ENCODE data around the gene TSEN15.
"Not testable (repeated sequence)": the region's sequence is repeated elsewhere in the genome, so short reads cannot be mapped to it uniquely, and the experiment has no call there.

The TSEN15 gene

DNA sequence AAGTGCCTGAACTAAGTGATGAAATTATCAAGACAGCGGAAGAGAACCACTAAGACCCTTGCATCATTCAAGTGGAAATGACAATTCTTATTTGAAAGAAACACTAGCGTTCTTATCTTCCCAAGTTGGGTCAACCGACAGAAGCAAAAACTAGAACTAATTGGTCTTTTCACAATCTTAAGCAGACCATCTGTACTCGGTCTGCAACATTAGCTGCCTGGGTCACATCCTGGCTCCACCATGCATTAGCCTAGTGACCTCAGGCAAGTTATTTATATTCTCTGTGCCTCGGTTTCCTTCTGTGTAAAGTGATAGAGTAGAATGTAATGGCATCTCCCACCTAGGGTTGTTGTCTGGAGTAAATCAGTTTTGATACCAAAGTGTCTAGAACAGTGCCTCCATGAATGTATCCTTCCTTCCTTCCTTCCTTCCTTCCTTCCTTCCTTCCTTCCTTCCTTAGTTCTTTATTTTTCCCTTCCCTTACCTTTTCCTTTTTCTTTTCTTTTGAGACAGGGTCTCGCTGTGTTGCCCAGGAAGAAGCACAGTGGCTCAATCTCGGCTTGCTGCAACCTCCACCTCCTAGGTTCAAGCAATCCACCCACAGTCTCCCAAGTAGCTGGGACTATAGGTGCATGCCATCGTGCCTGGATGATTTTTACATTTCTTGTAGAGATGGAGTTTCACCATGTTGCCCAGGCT is 20.0 kb upstream of the TSEN15 start:
- DNase-seq (ENCODE audit: low read depth in 2 of 2) = no peak

DNA sequence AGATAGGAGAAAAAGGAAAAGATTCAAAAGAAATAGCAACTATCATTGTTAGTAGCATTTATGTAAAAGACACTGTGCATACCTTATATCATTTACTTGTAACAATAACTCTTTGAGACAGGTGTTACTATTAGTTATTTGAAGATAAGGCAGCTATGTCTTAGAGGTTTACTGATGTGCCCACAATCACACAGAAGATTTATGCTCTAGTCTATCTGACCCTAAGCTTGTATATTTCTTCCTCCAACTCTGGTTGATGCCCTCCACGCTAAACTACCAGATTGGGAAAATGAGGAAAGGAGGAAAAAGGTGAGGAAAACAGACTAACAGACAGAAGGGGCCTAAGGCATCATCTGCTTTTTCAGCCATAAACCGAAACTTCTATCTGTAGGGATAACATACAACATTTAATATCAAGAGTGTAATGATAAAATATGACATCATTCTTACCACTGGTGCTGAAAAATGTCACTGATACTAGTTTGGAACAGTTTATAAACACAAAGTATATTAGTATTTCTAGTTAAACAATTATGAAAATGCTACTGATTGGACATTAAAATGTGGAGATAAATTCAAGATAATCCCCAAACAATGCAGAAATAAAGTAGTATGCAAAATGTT is 19.1 kb upstream of the TSEN15 start:
- no peak for DNase-seq (ENCODE audit: low read depth in 2 of 2)

GRCh38 chr1:184032930-184033418 is 18.6 kb upstream of the TSEN15 start:
- no peak for DNase-seq (ENCODE audit: low read depth in 2 of 2)

GRCh38 chr1:184033711-184034167 is 17.8 kb upstream of the TSEN15 start:
- DNase-seq (ENCODE audit: low read depth in 2 of 2) = no peak

DNA sequence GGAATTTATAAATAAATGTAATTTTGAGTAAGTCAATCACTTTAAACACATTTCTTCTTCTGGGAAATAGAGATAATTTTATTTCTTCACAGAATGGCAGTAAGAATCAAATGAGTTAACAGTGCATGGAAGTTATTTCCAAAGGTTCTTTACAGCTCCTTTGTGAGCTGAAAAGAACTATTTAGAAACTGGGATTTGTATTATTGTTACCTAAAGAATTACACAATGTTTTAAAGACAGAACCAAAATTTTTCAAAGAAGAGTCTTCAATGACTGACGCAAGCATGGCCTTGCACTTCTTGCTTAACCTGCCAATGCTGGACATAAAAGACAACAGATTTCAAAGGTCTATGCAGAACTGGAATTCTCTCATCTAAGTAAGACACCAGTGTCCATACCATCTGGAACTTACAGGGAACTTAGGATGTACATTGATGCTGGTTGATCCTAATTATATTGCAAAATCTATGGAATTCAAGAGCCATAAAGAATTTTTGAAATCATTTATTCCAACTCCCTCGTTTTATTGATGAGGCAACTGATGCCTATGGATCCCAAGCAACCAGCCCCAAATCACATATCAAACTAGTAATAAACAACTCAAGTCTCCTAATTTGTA is 16.7 kb upstream of the TSEN15 start:
- no peak for DNase-seq (ENCODE audit: low read depth in 2 of 2)

- DNase-seq (ENCODE audit: low read depth in 2 of 2) = no peak
Measured at GRCh38 chr1:184035719-184036516, 15.6 kb upstream of the TSEN15 start.

DNA sequence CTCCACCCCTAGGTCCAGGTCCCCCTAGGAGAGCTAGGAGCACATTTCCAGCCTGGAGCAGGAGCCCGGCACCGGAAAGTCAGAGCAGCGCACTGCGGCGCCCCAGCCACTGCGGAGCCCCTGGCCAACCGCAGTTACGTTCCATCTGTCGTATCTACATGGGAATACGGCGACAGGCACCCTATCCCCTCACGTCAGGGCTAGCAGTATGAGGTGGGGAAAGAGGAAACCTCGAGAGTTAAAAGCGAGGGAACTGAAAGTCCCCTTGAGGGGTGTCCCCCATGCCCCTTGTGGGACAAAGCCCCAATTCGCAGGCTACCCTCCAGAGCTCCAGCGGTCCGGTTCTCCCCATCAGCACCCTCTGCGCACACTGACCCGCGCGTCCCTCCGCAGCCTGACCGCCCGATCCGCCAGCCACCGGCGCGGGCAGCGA is 15.0 kb upstream of the TSEN15 start:
- peak in 1 of 2 donors; percentile 7 for DNase-seq (ENCODE audit: low read depth in 2 of 2)

GRCh38 chr1:184037849-184038591 is 13.5 kb upstream of the TSEN15 start:
- no peak for DNase-seq (ENCODE audit: low read depth in 2 of 2)

GRCh38 chr1:184039126-184039525 is 12.4 kb upstream of the TSEN15 start:
- DNase-seq (ENCODE audit: low read depth in 2 of 2) = no peak

DNA sequence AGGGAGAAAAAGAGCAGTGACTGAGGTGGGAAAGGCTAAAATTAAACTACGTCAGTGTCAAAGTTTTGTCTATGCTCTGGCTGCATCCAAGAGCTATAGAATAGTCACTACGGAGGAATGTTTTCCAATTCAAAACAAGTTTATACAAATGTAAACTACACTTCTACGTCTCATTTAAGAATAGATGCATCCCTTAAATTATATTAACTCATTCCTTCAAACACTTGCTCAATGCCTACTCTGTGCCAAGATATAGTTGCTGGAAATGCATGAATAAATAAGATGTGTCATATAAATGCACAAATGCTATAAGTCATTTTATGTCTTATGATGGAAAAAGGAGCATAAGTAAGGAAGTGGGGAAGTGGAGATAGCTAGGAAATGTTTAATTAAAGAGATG is 9.8 kb upstream of the TSEN15 start:
- no peak for DNase-seq (ENCODE audit: low read depth in 2 of 2)

- not testable (repeated sequence) for DNase-seq (ENCODE audit: low read depth in 2 of 2)
Measured at GRCh38 chr1:184043315-184043714, 8.2 kb upstream of the TSEN15 start.

GRCh38 chr1:184044603-184045376 is 6.7 kb upstream of the TSEN15 start:
- no peak for DNase-seq (ENCODE audit: low read depth in 2 of 2)

DNA sequence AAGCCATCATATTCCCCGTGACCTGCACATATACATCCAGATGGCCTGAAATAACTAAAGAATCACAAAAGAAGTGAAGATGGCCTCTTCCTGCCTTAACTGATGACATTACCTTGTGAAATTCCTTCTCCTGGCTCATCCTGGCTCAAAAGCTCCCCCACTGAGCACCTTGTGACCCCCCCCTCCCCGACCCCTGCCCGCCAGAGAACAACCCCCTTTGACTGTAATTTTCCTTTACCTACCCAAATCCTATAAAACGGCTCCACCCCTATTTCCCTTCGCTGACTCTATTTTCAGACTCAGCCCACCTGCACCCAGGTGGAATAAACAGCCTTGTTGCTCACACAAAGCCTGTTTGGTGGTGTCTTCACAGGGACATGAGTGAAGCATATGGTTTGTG is 4.0 kb upstream of the TSEN15 start:
- not testable (repeated sequence) for DNase-seq (ENCODE audit: low read depth in 2 of 2)

DNA sequence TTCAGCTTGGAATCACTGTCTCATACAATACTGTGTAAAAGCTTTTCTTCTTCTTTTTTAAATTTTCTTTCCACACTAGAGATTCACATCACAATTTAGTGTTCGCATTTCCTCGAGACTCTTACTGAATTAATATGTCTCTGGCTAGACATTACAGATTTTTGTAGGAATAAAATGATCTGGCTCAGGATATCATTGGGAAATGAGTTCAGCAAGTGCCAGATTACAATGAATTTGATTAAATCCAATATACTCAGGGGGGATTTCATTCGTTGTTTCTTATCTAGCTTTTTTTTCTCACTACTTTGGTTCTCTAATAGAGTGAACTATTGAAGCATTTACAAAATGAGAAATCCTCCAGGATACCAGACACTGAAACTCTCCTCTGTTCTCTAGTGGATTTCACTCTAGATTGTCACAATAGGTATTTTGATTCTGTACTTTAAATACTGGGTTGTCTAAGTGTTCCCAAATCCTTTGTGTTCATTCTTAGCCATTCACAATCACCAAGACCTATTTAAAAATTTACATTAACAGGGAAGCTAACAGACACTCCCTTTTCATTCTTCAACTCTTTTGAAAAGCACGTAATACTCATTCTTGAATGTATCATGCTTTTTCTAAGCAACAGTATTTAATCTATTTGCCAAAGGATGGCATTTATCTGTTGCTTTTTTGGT is 2.8 kb upstream of the TSEN15 start:
- no peak for DNase-seq (ENCODE audit: low read depth in 2 of 2)

DNA sequence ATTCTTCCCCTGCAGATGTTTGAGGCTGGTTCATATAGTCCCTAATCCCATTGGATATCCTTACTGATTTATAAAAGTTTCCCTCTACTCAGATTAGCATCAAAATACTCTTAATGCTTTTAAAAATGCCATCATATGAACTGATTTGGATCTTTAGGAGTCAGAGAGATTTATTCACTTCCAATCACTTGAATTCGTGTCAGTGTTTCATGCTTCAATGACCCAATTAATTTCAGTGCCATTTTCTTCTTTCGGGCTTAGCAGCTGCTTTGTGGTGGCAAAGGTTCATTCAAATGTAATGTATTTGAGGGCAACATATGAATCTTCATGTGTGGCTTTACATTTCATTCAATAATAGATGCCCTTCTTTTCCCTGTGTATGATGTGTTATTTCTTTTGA is 2.2 kb upstream of the TSEN15 start:
- no peak for DNase-seq (ENCODE audit: low read depth in 2 of 2)

DNA sequence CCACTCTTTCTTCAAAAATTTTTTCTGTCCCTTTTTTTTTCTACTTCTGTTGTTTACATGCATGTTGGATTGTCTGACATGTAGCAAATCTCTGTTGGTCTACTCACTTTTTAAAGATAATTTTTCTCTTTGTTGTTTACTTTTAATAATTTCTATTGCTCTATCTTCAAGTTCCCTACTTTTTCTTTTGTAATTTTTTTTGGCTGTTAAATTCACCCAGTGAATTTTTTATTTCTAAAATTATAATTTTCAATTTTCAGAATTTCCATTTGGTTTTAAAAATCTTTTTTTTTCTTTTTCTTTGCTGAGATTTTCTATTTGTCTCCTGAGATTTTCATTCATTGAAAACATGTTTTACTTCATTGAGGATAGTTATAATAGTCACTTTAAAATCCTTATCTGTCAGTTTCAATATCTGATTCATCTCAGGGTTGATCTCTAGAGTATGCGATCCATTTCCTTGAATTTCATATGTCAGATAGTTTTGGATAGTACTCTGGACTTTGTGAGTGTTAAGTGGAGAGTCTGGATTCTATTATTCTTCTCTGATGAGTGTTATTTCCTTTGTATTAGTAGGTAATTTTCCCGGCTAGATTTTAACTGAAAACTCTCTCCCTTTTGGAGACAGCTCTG is 1.6 kb upstream of the TSEN15 start:
- no peak for DNase-seq (ENCODE audit: low read depth in 2 of 2)

DNA sequence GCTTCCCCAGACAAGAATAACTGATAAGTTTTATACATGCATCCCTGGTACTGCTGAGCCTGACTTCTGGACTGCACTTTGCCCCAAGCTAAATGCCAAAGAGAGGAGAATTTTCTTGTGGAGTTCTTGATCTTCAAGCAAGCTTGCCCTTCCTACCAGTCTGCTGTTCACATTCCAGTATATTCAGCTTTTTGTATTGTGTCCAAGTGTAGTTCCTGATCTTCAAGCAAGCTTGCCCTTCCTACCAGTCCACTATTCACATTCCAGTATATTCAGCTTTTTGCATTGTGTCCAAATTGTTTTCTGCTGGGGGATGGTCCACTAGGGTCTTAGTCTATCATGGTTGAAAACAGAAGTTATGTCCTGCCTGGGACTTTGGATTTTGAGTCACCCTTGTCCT is 894 bp upstream of the TSEN15 start:
- DNase-seq (ENCODE audit: low read depth in 2 of 2) = no peak

DNA sequence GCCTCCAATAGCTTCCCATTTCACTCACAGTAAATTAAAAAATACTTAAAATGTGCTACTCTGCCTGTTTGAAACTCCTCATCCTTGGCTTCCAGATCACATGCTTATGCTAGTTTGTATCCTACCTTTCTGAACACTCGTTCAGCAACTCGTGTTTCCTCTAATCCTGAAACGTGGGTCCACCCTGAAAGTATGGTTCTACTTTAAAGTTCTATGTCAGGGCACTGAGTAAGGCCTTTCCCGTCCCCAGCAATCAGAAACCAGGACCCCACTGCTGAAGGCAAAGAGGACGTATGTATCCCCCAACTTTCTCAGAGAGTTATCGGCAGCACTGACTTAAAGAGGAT is 419 bp upstream of the TSEN15 start:
- DNase-seq (ENCODE audit: low read depth in 2 of 2) = no peak

- no peak for DNase-seq (ENCODE audit: low read depth in 2 of 2)
Measured at GRCh38 chr1:184052194-184052559, 647 bp downstream of the TSEN15 start.

- DNase-seq (ENCODE audit: low read depth in 2 of 2) = no peak
Measured at GRCh38 chr1:184052750-184053149, 1.2 kb downstream of the TSEN15 start.

Measured in stimulated activated CD8-positive, alpha-beta memory T cell treated with anti-CD3 and anti-CD28 coated beads, Interleukin-7, amount 100 ng/mL, for 4 hours (primary cell).